ENCODE results near the gene BCAS3.

Gene BCAS3

DNA sequence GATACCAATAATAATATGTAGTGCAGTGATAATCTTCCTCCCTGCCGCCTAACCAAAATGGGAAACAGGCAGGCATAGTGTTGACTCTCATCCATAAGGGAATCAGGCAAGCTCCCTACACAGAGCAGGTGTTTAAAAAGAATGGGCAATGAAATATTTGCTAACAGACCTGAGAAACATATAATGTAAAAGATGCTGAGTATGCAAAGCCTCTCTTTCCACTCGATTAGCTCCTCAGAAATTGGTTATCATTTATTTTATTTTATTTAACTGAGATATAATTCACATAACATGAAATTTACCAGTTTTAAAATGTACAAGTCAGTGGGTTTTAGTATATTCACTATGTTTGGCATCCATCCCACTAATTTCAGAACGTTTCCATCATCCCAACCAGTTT is 404.3 kb downstream of the BCAS3 start:
- DNase-seq = no peak

DNA sequence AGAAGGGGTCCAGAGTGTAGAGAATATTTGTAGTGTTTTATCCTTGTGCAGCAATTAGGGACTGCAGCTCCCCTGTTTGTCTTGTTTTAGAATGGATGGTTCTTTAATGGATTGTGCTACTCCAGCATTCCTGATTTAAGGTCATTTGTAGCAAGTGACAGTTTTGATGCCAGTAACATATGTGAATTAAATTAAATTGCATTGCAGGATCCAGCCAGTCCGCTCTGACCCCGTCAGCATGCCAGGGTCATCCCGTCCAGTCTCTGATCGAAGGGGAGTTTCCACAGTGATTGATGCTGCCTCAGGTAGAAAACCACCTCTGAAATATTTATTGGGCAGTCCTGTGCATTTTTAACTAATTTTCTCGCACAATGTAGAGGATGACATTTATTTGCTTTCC is 406.6 kb downstream of the BCAS3 start:
- no peak for DNase-seq

DNA sequence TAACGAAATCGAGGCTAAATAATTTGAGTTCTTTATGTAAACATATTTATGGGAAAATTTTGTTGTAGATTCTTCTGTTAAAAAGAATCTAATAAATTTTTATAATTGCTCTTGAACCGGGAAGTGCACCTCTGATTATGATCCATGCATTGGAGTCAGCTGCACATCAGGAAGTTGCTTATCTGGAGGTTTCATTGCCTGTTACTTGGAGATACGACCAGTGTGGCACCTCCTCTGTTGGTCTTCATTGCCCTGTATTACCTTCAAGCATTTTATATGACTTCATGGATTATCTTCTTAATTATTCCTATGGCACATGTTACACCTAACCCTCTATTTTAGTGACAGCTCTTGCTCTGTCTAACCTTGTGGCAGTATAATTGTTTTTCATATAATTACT is 409.4 kb downstream of the BCAS3 start:
- no peak for DNase-seq

DNA sequence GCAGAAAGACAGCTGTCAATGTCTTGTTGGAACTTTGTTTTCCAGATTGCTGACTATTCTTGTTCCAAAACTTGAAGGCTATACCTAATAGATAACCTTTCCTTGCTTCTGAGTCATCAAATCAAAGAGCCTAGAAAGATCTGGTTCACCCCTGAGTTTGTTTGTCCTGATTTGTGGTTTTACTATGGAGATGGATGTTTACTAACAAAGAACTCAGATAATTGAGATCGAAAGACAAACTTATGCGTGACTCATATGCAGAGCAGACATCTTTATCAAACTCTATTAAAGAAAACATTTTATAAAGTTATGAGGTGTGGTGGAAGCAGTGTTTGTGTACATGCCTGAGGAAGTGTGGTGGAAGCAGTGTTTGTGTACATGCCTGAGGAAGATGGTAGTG is 410.9 kb downstream of the BCAS3 start:
- DNase-seq = no peak

DNA sequence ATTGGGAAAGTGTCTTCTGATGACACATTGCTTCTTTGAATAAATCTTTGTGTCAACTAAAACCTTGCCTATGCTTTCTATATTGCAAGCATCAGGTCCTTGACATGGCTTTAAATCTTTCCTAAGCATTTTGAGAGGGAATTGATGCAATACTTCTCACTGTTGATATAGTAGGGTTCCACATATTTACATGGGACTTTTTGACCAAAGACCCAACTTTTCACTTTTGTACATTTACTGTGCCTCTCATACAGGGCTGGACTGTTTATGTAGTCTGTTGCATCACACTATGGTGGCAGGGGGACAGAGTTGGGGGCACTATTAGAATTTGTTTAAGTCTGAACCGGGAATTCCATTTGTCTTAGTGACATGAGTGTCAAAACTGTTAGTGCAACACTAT is 413.4 kb downstream of the BCAS3 start:
- DNase-seq = no peak

DNA sequence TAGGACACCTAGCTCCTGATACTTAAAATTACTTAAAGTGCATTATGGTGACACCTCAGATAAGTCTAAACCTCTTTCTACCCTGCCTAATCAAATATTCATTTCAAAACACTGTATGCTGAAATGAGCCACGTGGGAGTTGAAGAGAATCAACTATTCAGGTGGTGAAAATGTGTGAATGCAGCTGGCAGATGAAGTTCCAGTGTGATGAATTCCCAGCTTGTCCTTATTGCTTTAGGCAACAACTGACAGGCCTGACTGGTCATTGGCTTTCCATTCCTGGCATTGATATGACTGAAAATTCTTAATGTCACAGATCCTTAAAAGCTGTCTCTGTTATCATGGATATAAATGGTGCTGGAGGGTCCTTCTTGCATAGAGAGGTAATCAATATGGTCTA is 420.1 kb downstream of the BCAS3 start:
- no peak for DNase-seq

DNA sequence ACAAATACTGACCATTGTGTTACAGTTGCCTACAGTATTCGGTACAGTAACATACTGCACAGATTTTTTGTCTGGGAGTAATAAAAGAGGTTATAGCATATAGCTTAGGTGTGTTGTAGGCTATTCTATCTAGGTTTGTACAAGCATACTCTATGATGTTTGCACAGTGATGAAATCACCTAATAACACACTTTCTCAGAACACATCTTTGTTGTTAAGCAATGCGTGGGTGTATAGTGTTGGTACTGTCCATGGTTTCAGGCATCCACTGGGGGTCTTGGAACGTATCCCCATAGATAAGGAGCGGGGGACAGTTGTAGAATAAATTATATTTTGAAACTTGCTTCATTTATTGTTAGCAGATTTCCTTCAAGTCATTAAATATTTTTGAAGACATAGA is 428.7 kb downstream of the BCAS3 start:
- DNase-seq = no peak

DNA sequence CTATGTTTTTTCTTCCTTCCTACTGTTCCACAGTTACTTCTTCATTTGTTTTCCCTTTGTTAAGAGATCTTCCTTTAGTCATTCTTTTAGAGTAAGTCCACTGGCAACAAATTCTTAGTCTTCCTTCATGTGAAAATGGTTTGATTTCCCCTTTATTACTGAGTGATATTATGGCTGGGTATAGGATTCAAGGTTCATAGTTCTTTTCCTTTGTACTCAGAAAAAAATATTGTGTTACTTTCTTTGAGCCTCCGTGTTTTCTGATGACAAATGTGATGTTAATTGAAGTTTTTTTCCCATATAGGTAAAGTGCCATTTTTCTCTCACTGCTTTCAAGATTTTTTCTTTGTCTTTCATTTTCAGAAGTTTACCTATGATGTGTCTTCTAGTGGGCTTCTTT is 438.9 kb downstream of the BCAS3 start:
- DNase-seq = no peak

DNA sequence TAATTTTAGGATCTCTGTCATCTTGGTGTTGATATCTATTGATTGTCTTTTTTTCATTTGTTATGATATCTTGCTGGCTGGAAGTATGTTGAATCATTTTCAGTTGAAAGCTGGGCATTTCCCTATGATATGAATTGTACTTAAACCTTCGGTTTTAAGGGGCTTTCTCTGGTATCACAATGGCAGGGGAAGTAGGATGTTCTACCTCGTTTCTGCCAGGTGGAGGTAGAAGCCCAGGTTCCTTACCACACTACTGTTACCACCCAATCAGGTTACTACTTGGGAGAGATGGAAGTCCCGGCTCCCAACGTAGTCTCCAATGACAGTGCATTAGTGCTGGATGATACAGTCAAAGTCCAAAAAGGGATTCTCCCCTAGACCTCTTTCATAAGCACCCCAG is 440.3 kb downstream of the BCAS3 start:
- no peak for DNase-seq

DNA sequence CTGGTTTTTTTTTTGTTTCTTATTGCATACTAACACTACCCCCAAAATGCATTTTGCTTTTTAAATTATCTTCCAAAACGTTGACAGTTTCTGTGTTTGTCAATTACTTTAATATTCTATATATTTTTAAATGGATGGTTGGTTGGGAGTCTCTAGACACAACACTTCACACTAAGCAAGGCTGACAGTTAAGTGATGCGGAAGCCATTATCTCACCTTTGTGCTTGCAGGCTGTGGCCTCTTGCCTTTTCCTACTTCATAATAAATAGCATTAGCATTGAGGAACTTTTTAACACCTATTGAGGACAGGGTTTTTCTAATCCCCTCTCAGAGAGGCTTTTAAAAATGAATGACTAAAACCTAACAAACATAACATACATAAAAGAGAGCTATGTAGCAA is 441.2 kb downstream of the BCAS3 start:
- no peak for DNase-seq

DNA sequence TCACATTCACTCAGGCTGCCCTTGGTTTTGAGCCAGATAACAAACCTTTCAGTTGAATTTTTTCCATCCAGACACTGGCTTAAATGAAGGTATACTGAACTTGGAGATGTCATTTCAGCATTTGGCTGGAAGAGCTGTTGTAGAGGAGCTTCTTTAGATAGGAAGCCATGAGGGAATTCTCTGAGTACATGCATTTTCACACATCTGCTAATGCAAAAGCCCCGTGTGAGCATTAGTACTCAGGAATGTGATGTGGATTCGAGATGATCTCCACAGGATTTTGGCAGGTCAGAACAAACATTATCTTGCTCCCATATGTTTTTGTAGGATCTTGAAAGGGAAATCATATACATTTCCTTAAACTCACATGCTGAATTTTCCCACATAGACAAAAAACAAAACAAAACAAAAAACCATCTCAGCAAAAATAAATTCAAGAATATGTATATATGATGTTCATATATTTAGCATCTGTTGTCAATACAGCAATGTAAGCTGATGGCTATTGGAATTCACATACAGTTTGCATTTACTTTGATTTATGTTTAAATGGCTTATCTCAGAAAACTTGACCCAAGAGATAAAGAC is 444.8 kb downstream of the BCAS3 start:
- no peak for DNase-seq

DNA sequence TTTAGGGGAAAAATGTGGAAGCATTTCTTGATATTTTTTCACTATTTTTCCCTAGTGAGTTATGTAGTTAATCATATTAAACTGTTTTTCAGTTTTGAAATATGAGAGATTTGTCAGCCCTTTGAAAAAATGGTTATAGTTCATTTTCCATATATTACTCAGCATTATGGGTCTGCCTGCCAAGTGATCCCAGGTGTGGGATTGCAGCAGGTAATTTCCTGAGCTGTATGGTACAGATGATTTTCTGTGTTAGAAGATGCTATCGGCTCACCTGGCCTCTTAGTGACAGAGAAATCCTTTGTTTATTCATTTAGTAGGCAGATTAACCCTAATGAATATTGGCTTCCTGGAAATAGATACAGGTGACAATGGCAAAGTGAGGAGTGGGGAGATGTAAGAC is 446.9 kb downstream of the BCAS3 start:
- peak; percentile 36 for DNase-seq

DNA sequence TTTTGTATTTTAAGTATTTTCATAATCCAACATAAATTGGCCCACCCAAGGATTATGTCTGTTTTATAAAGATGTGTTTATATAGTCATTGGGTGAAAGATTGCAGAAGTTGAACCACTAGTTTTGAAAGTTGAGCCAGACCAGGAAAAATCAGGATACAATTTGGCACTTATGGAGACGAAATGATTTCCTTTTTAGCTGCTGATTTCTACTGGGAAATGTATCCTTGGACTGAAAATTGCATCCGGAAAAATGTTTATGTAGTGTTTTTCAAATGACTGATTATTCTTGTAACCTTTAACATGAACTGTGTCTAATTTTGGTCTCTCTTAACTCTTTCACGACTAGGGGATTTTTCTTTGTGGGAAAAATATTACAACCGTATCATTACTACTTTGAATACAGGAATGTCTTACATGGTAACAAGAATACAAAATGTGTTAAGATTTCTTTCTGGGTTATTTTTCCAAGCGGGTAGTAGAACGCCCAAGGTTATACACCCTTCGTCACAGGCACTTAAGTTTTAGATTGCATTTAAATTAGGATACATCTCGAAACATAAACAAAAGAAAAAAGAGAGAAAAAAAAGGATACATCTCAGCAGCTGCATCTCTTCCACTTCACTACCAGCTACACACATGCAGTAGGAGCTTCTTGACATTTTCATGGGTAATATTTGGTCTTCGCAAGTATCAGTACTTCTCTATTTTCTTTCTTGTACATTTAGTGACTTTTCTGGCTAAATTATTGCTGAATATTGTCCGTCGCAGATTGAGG is 449.0 kb downstream of the BCAS3 start:
- no peak for DNase-seq

DNA sequence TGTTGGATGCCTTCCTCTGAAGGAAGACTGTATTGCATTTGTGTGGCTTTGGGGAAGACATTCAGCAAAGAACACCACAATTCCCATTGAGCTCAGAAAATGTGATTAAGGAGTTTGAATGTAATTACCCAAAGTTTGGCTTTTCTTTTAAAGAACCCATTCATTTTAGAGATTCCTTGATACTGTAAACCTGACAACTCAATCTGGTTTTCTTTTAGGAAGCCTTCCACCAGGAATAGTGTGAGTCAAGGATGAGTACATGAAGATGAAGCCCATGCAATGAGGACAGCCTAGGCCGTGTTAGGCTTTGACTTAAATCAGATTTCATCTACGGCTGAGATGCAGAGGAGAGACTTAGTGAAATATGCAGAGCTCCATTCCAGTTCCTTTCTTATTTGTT is 450.3 kb downstream of the BCAS3 start:
- DNase-seq = no peak

DNA sequence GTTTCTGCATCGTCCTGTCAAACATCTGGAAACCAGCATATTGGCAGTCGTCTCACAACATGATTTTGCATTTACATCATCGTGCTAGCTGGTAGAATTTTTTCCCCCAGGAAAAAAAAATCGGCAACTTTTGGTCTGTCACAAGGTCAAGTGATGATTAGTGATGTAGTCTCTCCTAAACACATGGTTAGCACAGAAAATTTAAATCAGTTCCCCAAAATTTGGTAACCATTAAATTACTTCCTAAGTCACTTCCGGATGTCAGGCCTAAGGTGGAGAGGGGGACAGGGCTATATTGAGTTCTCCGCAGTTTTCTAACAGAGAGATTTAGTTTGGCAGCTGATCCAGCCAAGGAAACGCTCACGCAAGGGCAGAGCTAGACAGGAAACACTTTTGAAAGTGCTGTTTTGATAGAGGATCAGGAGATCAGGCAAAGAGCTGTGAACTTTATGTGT is 451.0 kb downstream of the BCAS3 start:
- no peak for DNase-seq

DNA sequence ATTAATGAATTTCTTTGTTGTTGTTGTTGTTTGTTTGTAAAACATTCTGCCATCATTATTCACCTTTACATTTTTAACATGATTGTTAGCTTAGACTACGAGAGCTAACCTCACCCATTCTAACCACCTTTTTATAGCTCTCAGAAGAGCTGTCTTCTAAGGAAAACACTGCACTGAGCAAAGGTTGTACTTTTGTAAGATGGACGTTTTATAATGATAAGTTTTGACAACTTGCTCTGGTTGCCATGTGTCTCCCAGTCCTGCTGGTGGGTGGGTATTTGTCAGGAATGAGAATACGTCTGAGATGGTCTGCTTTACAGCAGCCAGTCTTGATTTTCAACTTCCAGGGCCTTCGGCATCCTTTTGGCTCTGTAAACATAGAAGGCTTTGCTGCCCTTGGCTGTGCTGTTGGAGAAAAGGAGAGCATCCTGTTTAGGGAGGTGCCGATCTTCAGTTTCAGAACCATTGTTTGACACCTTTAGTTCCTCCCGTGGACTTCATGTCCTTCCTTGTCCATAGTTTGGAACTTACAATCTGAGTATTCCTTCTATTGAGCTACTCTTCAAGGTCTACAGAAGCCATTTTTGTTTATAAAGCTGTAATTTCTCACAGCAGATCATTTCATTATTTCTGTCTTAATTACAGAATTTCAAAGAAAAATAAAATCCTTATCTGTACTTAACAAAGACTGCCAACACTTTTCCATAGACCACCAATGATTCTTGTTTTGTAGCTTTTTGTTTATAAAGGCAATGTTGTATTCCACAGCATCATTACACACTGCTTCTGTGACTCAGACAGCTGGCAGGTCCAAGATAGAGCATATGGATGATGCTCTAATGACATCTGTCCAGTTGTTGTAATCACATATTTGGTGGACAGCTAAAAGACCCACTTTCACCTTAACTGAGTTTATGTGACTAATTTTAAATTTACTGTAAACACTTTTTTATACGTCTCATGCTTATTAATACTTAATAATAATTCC is 451.9 kb downstream of the BCAS3 start:
- DNase-seq = no peak

DNA sequence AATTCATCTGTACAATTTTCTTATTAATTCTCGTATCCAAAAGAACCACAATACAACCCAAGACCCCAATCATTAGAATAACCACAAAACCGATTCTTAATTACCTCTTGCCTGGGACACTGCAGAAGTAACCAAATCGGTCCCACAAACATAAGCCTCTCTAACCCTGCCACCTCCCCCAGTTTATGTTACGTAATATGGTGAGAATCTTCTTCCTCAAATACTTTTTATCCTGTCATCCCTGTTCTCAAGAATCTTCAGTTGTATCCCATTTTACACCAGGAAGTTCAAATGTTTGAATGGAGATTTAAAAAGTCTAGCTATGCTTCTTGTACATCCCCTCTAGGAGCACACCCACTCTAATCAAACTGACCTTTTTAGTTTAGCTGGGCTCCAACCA is 452.7 kb downstream of the BCAS3 start:
- DNase-seq = no peak

DNA sequence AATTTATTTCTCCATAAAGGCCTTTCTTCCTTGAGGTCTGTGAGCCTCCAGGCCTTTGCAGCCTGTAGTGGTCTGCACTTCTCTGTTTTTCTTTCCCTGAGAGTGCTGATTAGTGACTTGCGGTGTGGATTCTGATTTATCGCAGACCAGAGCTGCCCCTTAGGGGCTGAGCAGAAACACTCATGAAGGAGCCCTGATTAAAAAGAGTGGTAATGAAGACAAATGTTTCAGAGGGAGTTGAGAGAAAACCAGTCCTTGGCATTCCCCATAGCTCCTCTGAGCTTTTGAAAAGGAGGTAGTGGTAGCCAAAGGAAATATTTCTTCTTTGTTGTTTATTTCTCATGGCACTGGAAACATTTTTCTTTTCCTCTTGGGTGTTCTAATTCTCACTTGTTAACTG is 453.9 kb downstream of the BCAS3 start:
- no peak for DNase-seq

DNA sequence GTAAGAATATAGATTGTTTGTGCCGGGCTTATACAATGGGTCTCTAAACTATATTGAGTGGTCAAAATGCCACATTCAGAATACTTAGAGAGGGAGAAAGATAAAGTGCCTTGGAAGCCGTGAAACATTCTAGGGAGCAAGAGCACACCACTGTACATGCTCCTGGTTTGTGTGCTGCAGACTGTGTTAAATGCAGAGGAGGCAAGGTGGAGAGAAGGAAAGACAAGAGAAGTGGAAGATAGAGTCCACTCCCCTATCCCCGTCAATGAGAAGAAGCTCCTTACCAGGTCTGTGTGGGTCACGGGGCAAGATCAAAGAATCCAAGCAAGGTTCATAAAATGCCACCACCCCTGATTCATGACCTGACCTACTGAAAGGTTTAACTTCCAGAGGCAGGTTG is 454.9 kb downstream of the BCAS3 start:
- DNase-seq = no peak

DNA sequence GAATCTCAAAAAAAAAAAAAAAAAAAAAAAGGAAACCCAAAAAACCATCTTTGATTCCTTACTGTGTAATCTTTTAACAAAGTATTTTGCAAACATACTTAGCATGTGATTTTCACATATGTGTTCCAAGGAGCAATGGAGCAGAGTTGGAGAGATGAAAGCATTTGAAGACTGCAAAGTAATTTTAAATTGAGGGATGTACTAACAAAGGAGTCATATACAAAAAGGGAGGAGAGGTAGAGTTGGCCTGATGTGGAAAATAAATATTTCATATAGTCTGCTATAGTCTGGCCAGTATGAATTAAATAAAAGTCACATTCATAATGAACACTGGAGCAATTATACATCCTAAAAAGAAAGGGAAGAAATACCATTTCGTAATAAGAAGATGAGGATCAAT is 456.2 kb downstream of the BCAS3 start:
- no peak for DNase-seq

DNA sequence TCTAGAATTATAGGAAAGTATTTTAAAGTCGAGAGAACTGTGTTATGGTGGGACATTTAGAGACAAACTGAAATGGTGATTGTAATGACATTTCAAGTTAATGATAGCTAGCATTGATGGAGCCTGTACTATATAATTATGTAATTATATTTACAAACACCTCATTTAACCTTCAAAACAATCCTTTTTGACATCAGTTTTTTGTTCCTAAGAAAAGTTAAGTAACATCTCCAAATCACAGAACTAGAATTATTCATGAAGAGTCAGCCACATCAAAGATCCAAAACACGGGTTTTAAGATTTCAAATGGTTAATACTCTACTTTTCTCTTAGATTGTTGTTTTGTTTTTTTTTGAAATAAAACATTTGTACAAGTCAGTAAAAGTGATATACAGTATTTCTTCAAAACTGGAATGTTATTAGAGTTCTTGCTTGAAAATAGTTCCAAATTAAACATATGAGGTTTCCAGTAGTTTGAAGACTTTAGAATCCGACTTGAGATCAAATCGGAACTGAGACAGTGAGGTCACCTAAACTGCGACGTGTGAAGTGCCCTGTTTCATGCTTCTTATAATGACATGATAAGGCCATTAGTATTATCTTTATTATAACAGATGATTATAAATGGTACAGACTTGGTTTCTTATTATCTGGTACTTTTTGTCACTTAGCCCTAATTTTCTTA is 457.0 kb downstream of the BCAS3 start:
- DNase-seq = no peak

DNA sequence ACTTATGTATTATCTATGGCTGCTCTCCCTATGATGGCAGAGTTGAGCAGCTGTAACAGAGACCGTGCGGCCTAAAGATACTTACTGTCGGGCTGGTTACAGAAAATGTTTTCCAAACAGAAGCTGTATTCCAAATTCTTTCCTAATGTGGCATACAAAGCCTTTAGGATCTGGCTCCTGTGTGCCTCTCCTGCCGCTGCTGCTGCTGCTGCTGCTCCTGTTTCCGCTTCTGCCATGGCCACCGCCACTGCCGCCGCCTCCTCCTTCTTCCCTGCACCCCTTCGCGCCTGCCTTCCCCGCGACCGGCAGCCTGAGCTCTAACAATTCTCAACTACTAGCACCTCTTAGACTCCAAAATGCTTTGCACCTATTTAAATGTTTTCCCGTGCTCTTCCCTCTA is 458.1 kb downstream of the BCAS3 start:
- DNase-seq = no peak

DNA sequence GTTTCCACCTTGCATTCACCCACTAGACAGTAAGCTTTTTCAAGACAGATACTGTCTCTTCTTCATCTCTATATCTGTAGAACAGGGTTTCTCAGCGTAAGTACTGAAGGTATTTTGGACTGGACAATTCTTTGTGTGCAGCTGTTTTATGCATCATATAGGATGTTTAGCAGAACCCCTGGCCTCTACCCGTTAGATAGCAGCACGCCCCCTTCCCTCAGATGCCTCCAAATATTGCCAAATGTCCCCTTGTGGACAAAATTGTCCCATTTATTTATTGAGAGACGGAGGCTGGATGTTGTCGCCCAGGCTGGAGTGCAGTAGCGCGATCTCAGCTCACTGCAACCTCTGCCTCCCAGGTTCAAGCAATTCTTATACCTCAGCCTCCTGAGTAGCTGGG is 458.6 kb downstream of the BCAS3 start:
- no peak for DNase-seq
